Activated CD8-positive, alpha-beta T cell treated with anti-CD3 and anti-CD28 coated beads for 36 hours (primary cell): ENCODE measurements around the gene ADAM15. TPM values are rescaled to one million over a fixed set of nuclear protein-coding genes. Genes with fewer than 3 reads are reported as not detected.

Experiments used
- ATAC-seq: fragments of 200-7000 bp; cut with Tn5 transposase; one replicate; pipeline ENCODE4 v1.10.0; 2021; ENCODE audit warnings: mild to moderate bottlenecking, moderate library complexity
- CTCF ChIA-PET: fragments of 350-600 bp; sonication (Branson Sonifier 250); formaldehyde crosslinking; loops from one replicate; lab custom pipeline; 2021; ENCODE audit warnings: antibody characterized with exemption; lab: Charles Lee
- POLR2A ChIA-PET: fragments of 350-600 bp; sonication (Branson Sonifier 250); formaldehyde crosslinking; loops from one replicate; lab custom pipeline; 2021; ENCODE audit warnings: antibody characterized with exemption; lab: Charles Lee
- DNase-seq: peaks from one replicate; pipeline ENCODE4 v3.0.0-alpha.2; 2020
- H3K27ac Mint-ChIP-seq: one replicate; pipeline ENCODE4 v1.8.0; 2021; ENCODE audit warnings: mild to moderate bottlenecking, mixed read lengths
- H3K27me3 Mint-ChIP-seq: one replicate; pipeline ENCODE4 v1.8.0; 2021; ENCODE audit warnings: mixed read lengths
- H3K36me3 Mint-ChIP-seq: one replicate; pipeline ENCODE4 v1.8.0; 2021; ENCODE audit warnings: low read depth, mixed read lengths
- H3K4me1 Mint-ChIP-seq: one replicate; pipeline ENCODE4 v1.8.0; 2021; ENCODE audit warnings: low read depth, mixed read lengths
- H3K4me3 Mint-ChIP-seq: one replicate; pipeline ENCODE4 v1.8.0; 2021; ENCODE audit warnings: mild to moderate bottlenecking, moderate library complexity, mixed read lengths
- H3K9me3 Mint-ChIP-seq: one replicate; pipeline ENCODE4 v1.8.0; 2021; ENCODE audit warnings: mixed read lengths
- intact Hi-C: fragments of 100-400 bp; cut with micrococcal nuclease; formaldehyde crosslinking; loops from one replicate; pipeline ENCODE4 v1.10.0; 2022
- total RNA-seq, 2 experiments: library from RNA; stranded (reverse); gene quantifications; one replicate each; pipeline ENCODE4 v1.2.3, GENCODE V29; 2021
- TF ChIP-seq, protein P1 (sequence below): fragments of 200-600 bp; IDR thresholded peaks from one replicate; pipeline ENCODE4 v1.8.0; 2022; ENCODE audit warnings: antibody characterized with exemption, mild to moderate bottlenecking

ADAM15 gene
- total RNA-seq, 2 experiments from 2014 or later = 36.4 to 37.2 TPM

DNA sequence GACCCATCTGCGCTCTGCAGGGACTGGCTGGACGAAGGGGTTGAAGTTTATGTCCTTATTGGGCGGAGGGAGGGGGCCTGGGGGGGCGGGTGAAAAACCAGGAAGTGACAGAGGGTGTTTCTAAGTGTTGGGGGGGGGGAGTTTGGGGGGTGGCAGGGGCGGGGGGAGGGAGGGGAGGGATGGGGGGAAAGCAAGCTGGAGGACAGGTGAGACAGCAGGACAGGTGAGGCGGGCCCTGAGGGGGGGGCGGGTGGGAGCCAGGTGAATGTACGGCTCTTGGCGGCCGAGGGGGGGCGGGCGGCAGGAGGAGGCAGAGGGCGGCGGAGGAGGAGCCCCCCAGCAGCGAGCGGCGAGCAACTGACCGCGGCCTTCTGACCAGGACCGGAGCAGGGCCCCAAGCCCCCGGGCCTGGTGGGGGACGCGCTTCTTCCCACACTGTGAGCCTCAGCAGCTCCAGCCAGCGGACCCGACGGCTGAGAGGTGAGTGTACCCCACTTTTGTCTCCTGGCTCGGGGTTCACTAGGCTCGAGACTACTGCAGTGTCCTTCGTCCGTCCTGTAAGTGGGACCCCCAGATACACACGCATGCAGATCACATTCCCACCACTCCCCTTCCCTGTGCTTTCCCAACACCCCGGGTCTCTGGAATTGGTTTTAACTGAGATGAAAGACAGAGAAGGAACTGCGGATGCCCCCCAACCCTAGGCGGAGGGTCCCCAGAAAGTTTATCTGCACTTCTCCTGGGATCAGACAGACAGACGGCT, 48.5 kb upstream of the ADAM15 start, which contains the start of gene ZBTB7B:
Gene ZBTB7B (plus strand): TSS at position 339 of the 763 bp plus-strand sequence. CDS start 11,859 bp downstream, outside the sequence.
- peak within 1 kb of the TSS; percentile 92 for H3K27ac Mint-ChIP-seq
- no peaks in the 10 kb centered on the region for H3K9me3 Mint-ChIP-seq
- intact Hi-C loops = no loop called here
- H3K36me3 Mint-ChIP-seq = peaks cover 5% of the 10 kb centered on the region
- H3K27me3 Mint-ChIP-seq = no peaks in the 10 kb centered on the region
- ATAC-seq (no peak), DNase-seq (no peak)
- TF ChIP-seq, protein P1, sequence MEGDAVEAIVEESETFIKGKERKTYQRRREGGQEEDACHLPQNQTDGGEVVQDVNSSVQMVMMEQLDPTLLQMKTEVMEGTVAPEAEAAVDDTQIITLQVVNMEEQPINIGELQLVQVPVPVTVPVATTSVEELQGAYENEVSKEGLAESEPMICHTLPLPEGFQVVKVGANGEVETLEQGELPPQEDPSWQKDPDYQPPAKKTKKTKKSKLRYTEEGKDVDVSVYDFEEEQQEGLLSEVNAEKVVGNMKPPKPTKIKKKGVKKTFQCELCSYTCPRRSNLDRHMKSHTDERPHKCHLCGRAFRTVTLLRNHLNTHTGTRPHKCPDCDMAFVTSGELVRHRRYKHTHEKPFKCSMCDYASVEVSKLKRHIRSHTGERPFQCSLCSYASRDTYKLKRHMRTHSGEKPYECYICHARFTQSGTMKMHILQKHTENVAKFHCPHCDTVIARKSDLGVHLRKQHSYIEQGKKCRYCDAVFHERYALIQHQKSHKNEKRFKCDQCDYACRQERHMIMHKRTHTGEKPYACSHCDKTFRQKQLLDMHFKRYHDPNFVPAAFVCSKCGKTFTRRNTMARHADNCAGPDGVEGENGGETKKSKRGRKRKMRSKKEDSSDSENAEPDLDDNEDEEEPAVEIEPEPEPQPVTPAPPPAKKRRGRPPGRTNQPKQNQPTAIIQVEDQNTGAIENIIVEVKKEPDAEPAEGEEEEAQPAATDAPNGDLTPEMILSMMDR = no peak
- peak within 1 kb of the TSS; percentile 85 for H3K4me3 Mint-ChIP-seq
- ChIA-PET CTCF (interaction anchor here (1.0 to 1.6 kb wide), 2 partner anchors 15 to 58 kb away, joined by 3 to 4 read pairs; no protein-coding TSS in a partner anchor), POLR2A (interaction anchor here (0.8 to 1.7 kb wide), 5 partner anchors 15 to 134 kb away, joined by 3 to 7 read pairs (median 4); partner anchors contain the start of genes FLAD1 and PBXIP1)
- H3K4me1 Mint-ChIP-seq = peaks cover 53% of the 10 kb centered on the region

DNA sequence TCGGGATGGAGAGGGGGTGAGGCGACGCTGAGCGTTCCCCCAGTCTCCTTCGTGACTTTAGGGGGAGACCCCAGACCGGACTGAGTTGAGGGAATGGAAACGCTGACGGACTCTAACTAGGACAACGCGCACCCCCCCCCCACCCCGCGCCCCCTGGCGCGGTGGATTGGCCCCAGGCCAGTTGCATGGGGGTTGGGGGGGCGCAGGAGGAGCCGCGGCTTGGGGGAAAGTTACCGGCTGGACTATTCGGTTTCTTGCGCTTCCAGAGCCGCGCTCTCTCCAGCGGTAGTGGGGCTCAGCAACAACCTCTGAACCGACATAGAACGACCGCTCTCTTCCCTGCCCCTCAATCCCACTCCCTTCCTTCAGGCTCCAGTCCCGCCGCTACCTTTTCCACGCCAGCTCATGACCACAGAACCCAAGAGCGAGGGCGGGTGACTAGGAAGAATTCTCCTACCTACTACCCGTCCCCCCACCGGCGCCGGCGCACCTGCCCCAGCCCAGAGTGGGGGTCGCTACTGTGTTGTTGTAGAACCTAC, 47.8 kb upstream of the ADAM15 start:
- Mint-ChIP-seq H3K27me3 (no peaks in the 10 kb centered on the region), H3K4me1 (peaks cover 48% of the 10 kb centered on the region), H3K4me3 (peak overlapping the region; percentile 85), H3K9me3 (no peaks in the 10 kb centered on the region), H3K27ac (peak overlapping the region; percentile 80), H3K36me3 (peaks cover 5% of the 10 kb centered on the region)
- ChIA-PET CTCF (interaction anchor here (1.0 to 2.0 kb wide), 2 partner anchors 14 kb away, joined by 3 to 14 read pairs; no protein-coding TSS in a partner anchor), POLR2A (interaction anchor here (0.8 to 1.9 kb wide), 7 partner anchors 10 to 134 kb away, joined by 3 to 5 read pairs (median 4); partner anchors contain the start of genes FLAD1 and PBXIP1)
- DNase-seq (peak; percentile 48), ATAC-seq (no peak)
- intact Hi-C loops = no loop called here
- TF ChIP-seq, protein P1 = no peak

DNA sequence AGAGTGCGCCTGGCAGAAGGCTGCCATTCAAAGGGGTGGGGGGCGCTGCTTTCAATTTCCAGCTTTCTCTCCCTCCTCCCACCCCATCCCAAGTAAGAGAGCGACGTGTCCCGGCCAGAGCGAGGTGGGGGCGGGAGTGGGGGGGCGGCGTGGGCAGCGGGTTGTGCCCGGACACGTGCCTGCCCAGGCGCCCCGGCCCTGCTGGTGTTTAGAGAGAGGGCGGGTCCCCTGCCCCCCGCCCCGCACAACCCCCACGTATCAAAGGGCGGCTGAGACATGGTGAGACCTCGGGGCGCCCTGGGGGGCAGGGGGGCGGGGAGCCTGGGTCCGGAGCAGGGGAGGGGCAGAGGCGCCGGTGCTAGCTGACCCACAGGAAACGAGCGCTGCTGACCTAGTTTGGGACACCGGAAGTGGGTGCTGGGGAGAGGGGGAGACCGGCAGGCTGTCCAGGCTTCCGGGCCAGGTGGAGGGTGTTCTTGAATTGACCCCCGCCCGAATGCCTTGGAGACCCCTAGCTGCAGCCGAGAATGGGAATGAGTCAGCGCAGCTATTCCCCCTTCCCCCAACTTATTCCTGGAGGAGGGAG, 47.3 kb upstream of the ADAM15 start:
- ChIA-PET POLR2A (interaction anchor here (0.8 to 1.9 kb wide), 9 partner anchors 9 to 133 kb away, joined by 3 to 7 read pairs (median 4); partner anchors contain the start of genes FLAD1 and PBXIP1), CTCF (interaction anchor here (2.0 kb wide), 1 partner anchor 14 kb away, joined by 14 read pairs; no protein-coding TSS in a partner anchor)
- intact Hi-C loops = no loop called here
- H3K9me3 Mint-ChIP-seq = no peaks in the 10 kb centered on the region
- DNase-seq (peak; percentile 38), ATAC-seq (no peak)
- peaks cover 49% of the 10 kb centered on the region for H3K4me1 Mint-ChIP-seq
- TF ChIP-seq, protein P1 = no peak
- H3K4me3 Mint-ChIP-seq = peak overlapping the region; percentile 85
- peaks cover 5% of the 10 kb centered on the region for H3K36me3 Mint-ChIP-seq
- no peaks in the 10 kb centered on the region for H3K27me3 Mint-ChIP-seq
- peak overlapping the region; percentile 87 for H3K27ac Mint-ChIP-seq

DNA sequence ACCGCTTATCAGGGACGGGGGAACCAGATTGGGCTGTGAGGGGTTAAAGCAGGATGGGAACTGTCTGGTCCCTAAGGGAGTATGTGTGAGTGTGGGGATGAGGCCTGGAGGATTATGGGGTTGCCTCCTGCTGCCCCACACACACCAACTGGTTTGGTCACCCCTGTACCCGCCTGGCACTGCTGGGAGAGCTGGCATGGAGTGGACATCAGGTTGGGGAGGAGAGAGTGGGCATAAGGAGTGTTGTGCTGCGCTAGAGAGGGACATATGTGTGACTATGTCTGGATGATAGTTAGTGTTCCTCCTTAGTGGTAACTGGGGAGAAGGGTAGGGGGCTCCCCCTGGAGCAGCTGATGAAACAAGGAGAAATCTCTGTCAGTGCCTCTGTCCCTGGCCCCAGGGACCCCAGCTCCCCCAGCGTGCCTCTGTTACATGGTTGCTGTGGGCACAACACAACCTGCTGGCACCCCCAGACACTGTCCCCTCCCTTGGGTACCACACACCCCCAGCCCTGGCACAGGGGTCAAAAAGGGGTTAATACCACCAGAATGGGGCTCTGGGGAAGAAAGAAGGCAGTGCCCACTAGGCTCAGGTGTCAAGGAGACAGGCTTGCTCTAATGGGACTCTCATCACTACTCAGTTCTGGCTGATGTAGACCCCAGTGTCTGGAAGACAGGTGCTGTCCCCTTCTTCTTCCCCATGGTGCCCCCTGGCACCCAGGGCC, 46.6 kb upstream of the ADAM15 start:
- TF ChIP-seq, protein P1 = no peak
- H3K9me3 Mint-ChIP-seq = no peaks in the 10 kb centered on the region
- ChIA-PET CTCF (interaction anchor here (0.8 to 2.0 kb wide), 2 partner anchors 13 to 68 kb away, joined by 3 to 14 read pairs; partner anchors contain the start of gene PMVK), POLR2A (interaction anchor here (0.8 to 1.9 kb wide), 4 partner anchors 8 to 28 kb away, joined by 3 to 7 read pairs (median 4); partner anchors contain the start of gene FLAD1)
- H3K27ac Mint-ChIP-seq = peak overlapping the region; percentile 87
- peaks cover 50% of the 10 kb centered on the region for H3K4me1 Mint-ChIP-seq
- peaks cover 5% of the 10 kb centered on the region for H3K36me3 Mint-ChIP-seq
- DNase-seq (peak; percentile 46), ATAC-seq (no peak)
- no peaks in the 10 kb centered on the region for H3K27me3 Mint-ChIP-seq
- intact Hi-C loops = no loop called here
- H3K4me3 Mint-ChIP-seq = peak overlapping the region; percentile 85
